Liver (tissue), 9 donors: Measurements from ENCODE around the gene EFCAB14. TPM values are rescaled to one million over a fixed set of nuclear protein-coding genes. Genes with fewer than 3 reads are reported as not detected.
"Not testable (repeated sequence)": the region's sequence is repeated elsewhere in the genome, so short reads cannot be mapped to it uniquely, and the experiment has no call there.

Source experiments
- DNase-seq: peaks from one replicate; pipeline ENCODE4 v3.0.0-alpha.2; 2017; ENCODE audit warnings: low spot score
- H3K27ac ChIP-seq, 2 donors: one replicate each; pipeline ENCODE4 v1.7.0; 2013; ENCODE audit warnings: inconsistent platforms in 2 of 2, low read length in 2 of 2, control low read depth in 1 of 2, low read depth in 1 of 2, mild to moderate bottlenecking in 1 of 2
- H3K27me3 ChIP-seq, 4 donors: one replicate each; pipeline versions ENCODE4 v1.6.1 to v1.7.0; 2013; ENCODE audit warnings: low read length in 3 of 4, inconsistent platforms in 1 of 4, mild to moderate bottlenecking in 1 of 4, moderate library complexity in 1 of 4; ENCODE audit not compliant: control insufficient read depth in 4 of 4, insufficient read depth in 4 of 4
- H3K36me3 ChIP-seq, 4 donors: one replicate each; pipeline versions ENCODE4 v1.6.1 to v1.7.0; 2013; ENCODE audit warnings: low read length in 3 of 4, mild to moderate bottlenecking in 3 of 4, low read depth in 1 of 4, moderate library complexity in 1 of 4; ENCODE audit not compliant: control insufficient read depth in 4 of 4, insufficient read depth in 3 of 4
- H3K4me1 ChIP-seq, 4 donors: one replicate each; pipeline versions ENCODE4 v1.6.1 to v1.7.0; 2013; ENCODE audit warnings: low read length in 3 of 4, mild to moderate bottlenecking in 3 of 4, moderate library complexity in 1 of 4; ENCODE audit not compliant: control insufficient read depth in 4 of 4, insufficient read depth in 4 of 4
- H3K4me3 ChIP-seq, 3 donors: one replicate each; pipeline versions ENCODE4 v1.6.1 to v1.7.0; 2013; ENCODE audit warnings: low read length in 3 of 3, control low read depth in 1 of 3, low read depth in 1 of 3, mild to moderate bottlenecking in 1 of 3
- H3K9ac ChIP-seq, 2 donors: one replicate each; pipeline ENCODE4 v1.7.0; 2013; ENCODE audit warnings: low read length in 2 of 2, mild to moderate bottlenecking in 2 of 2, moderate library complexity in 2 of 2, control low read depth in 1 of 2, low read depth in 1 of 2
- H3K9me3 ChIP-seq, 4 donors: one replicate each; pipeline versions ENCODE4 v1.6.1 to v1.7.0; 2013; ENCODE audit warnings: low read length in 3 of 4; ENCODE audit not compliant: control insufficient read depth in 4 of 4
- CTCF ChIP-seq: fragments of 150-350 bp; IDR thresholded peaks from 2 replicates; pipeline ENCODE4 v1.5.1; 2017; ENCODE audit warnings: improper control_type of control experiment, low read depth, low read length; ENCODE audit not compliant: missing input control
- HNF4A ChIP-seq, 2 donors: conservative IDR thresholded peaks; 2 replicates each; pipeline ENCODE4 v1.6.1; 2016; ENCODE audit warnings: antibody characterized with exemption in 2 of 2, mild to moderate bottlenecking in 2 of 2
- HNF4G ChIP-seq: IDR thresholded peaks from 2 replicates; pipeline ENCODE4 v1.6.1; 2016; ENCODE audit warnings: antibody characterized with exemption
- NR2F2 ChIP-seq: IDR thresholded peaks from 2 replicates; pipeline ENCODE4 v1.6.1; 2016; ENCODE audit warnings: antibody characterized with exemption
- REST ChIP-seq: IDR thresholded peaks from 2 replicates; pipeline ENCODE4 v1.6.1; 2016; ENCODE audit warnings: antibody characterized with exemption, mild to moderate bottlenecking
- TAF1 ChIP-seq: conservative IDR thresholded peaks from 2 replicates; pipeline ENCODE4 v1.6.1; 2016; ENCODE audit warnings: antibody characterized with exemption, mild to moderate bottlenecking
- YY1 ChIP-seq: IDR thresholded peaks from 2 replicates; pipeline ENCODE4 v1.6.1; 2016; ENCODE audit warnings: antibody characterized with exemption, mild to moderate bottlenecking
- WGBS: extraction: QIAGEN DNeasy Blood & Tissue Kit; methylation state at CpG from one replicate; pipeline ENCODE4 v1.1.7; 2013; 5-methylcytosine and 5-hydroxymethylcytosine counted together
- polyA plus RNA-seq, 2 donors: library from polyadenylated mRNA; stranded (reverse) in 1 of 2; unstranded in 1 of 2; fragments of 200-250 nt in 1 of 2; fragments of >200 nt in 1 of 2; fragmentation: Nextera tagmentation in 1 of 2; extraction: Ambion mirVana in 1 of 2; gene quantifications; one replicate each; pipeline versions ENCODE4 v1.2.1 to v1.2.3, GENCODE V29; 2013 to 2015
- total RNA-seq, 2 donors: library from RNA; depleted of rRNA; stranded (reverse); fragments of >200 nt; gene quantifications; one replicate each; pipeline ENCODE4 v1.2.3, GENCODE V29; 2014
- donor health status: healthy.
- donor health status: healthy.
- donor health status: healthy.
- donor health status: healthy.
- donor health status: healthy.

Gene EFCAB14
- total and polyA plus RNA-seq, 4 donors, result 14.8 to 34.6 (median 23.7) TPM

- Histone ChIP-seq H3K4me3 (no peak overlapping the region), H3K4me1 (no peaks in the 10 kb centered on the region), H3K27me3 (no peaks in the 10 kb centered on the region), H3K9ac (no peak overlapping the region), H3K36me3 (peaks cover 7 to 32% (median 26%) of the 10 kb centered on the region in 4 donors), H3K9me3 (no peaks in the 10 kb centered on the region), H3K27ac (no peak overlapping the region)
- 77% methylated on average over 3 of the region's 3 CpGs for WGBS
- no peak for DNase-seq
- TF ChIP-seq REST, result no peak
- no peak for TF ChIP-seq TAF1
- TF ChIP-seq YY1, result no peak
- no peak for TF ChIP-seq CTCF
These were observed 19.2 kb downstream of the EFCAB14 start for GRCh38 chr1:46699666-46700065.

GRCh38 chr1:46697053-46697452 is 21.9 kb downstream of the EFCAB14 start:
- H3K36me3 ChIP-seq, result peaks cover 9 to 30% (median 18%) of the 10 kb centered on the region in 4 donors
- H3K9ac ChIP-seq, result no peak overlapping the region
- H3K27ac ChIP-seq, result no peak overlapping the region
- TF ChIP-seq HNF4A (conservative IDR thresholded peaks at IDR 0.05) (no peak), NR2F2 (no peak), HNF4G (no peak)
- H3K9me3 ChIP-seq, result no peaks in the 10 kb centered on the region
- no peak for DNase-seq
- no peaks in the 10 kb centered on the region for H3K4me1 ChIP-seq
- no peaks in the 10 kb centered on the region for H3K27me3 ChIP-seq
- 98% methylated on average over 2 of the region's 2 CpGs for WGBS
- no peak overlapping the region for H3K4me3 ChIP-seq

GRCh38 chr1:46694676-46695075 is 24.2 kb downstream of the EFCAB14 start:
- not testable (repeated sequence) for H3K9me3 ChIP-seq, H3K27me3 ChIP-seq, H3K27ac ChIP-seq, H3K4me1 ChIP-seq, H3K9ac ChIP-seq, DNase-seq, H3K4me3 ChIP-seq
- 90% methylated on average over 4 of the region's 4 CpGs for WGBS
- peaks cover 16 to 44% (median 28%) of the 10 kb centered on the region in 4 donors for H3K36me3 ChIP-seq
